Common myeloid progenitor, CD34-positive (primary cell): ENCODE results near the gene TNFRSF25.

Source experiments
- CTCF ChIA-PET: fragments of 350-600 bp; sonication (Branson Sonifier 250); formaldehyde crosslinking; loops from one replicate; lab custom pipeline; 2021; ENCODE audit warnings: antibody characterized with exemption; lab: Charles Lee
- POLR2A ChIA-PET: fragments of 350-600 bp; sonication (Branson Sonifier 250); formaldehyde crosslinking; loops from one replicate; lab custom pipeline; 2021; ENCODE audit warnings: antibody characterized with exemption; lab: Charles Lee
- DNase-seq, 3 donors: peaks; one replicate each; pipeline versions ENCODE4 v3.0.0 to v3.0.0-alpha.2; 2013
- H3K27ac ChIP-seq, 2 experiments: 1 replicate in 1 of 2; 2 replicates in 1 of 2; pipeline ENCODE4 v1.7.0; 2013; ENCODE audit warnings: inconsistent platforms in 2 of 2, low read length in 2 of 2, mild to moderate bottlenecking in 2 of 2, low read depth in 1 of 2, moderate library complexity in 1 of 2; ENCODE audit not compliant: severe bottlenecking in 2 of 2, insufficient read depth in 1 of 2, poor library complexity in 1 of 2
- H3K27me3 ChIP-seq, 5 experiments: replicated peaks in 2 of 5; 1 replicate in 3 of 5; 2 replicates in 2 of 5; pipeline versions ENCODE4 v1.6.1 to v1.7.0; 2013; ENCODE audit warnings: low read length in 4 of 5, mild to moderate bottlenecking in 2 of 5, moderate library complexity in 2 of 5, inconsistent platforms in 1 of 5; ENCODE audit not compliant: insufficient read depth in 5 of 5, control insufficient read depth in 4 of 5
- H3K36me3 ChIP-seq, 4 experiments: 1 replicate in 2 of 4; 2 replicates in 2 of 4; pipeline versions ENCODE4 v1.6.1 to v1.7.0; 2013; ENCODE audit warnings: low read length in 3 of 4, control low read depth in 1 of 4, mild to moderate bottlenecking in 1 of 4; ENCODE audit not compliant: control insufficient read depth in 4 of 4, insufficient read depth in 4 of 4
- H3K4me1 ChIP-seq, 4 experiments: 1 replicate in 3 of 4; 2 replicates in 1 of 4; pipeline versions ENCODE4 v1.6.1 to v1.7.1; 2013; ENCODE audit warnings: low read length in 3 of 4, mild to moderate bottlenecking in 3 of 4, control low read depth in 1 of 4, inconsistent platforms in 1 of 4, moderate library complexity in 1 of 4; ENCODE audit not compliant: control insufficient read depth in 4 of 4, insufficient read depth in 4 of 4; ENCODE audit errors: control extremely low read depth in 1 of 4
- H3K4me3 ChIP-seq, 7 experiments: 1 replicate in 4 of 7; 2 replicates in 3 of 7; pipeline versions ENCODE4 v1.5.1 to v1.7.0; 2013; ENCODE audit warnings: mild to moderate bottlenecking in 7 of 7, low read length in 6 of 7, moderate library complexity in 6 of 7, inconsistent platforms in 2 of 7, low read depth in 2 of 7, control low read depth in 1 of 7; ENCODE audit not compliant: insufficient read depth in 4 of 7, control insufficient read depth in 1 of 7; ENCODE audit errors: extremely low read depth in 1 of 7
- H3K9me3 ChIP-seq, 5 experiments: 1 replicate in 4 of 5; 2 replicates in 1 of 5; pipeline versions ENCODE4 v1.6.1 to v1.7.1; 2013; ENCODE audit warnings: low read length in 4 of 5, mild to moderate bottlenecking in 2 of 5, inconsistent platforms in 1 of 5, low read depth in 1 of 5, moderate library complexity in 1 of 5; ENCODE audit not compliant: control insufficient read depth in 4 of 5, insufficient read depth in 2 of 5; ENCODE audit errors: control extremely low read depth in 1 of 5
- WGBS: methylation state at CpG from one replicate; pipeline ENCODE4 v1.1.5; 2013; ENCODE audit not compliant: insufficient coverage; 5-methylcytosine and 5-hydroxymethylcytosine counted together

TNFRSF25 gene

DNA sequence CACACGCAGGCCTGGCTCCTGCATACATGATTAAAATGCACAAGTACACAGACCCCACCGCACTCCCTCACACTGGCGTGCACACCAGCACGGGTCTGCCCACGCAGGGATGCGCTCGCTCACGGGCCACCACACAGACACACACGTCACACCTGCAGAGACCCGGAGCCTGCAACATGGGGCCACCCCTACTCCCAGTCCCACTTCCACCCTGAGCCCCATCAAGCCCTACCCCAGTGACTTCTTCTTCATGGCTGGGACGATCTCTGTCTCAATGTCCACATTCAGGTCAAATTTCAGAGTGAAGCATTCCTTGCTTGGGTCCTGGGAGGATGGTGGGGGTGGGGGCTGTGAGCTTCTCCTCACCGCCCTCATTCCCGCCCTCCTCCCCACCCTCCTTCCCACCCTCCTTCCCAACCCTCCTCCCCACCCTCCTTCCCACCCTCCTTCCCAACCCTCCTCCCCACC, 8.9 kb upstream of the TNFRSF25 start:
- Histone ChIP-seq H3K9me3 (no peaks in the 10 kb centered on the region), H3K4me3 (no peak overlapping the region), H3K27ac (no peak overlapping the region), H3K27me3 (peaks cover 0 to 4% (median 0%) of the 10 kb centered on the region in 5 experiments), H3K4me1 (no peaks in the 10 kb centered on the region), H3K36me3 (no peaks in the 10 kb centered on the region)
- POLR2A ChIA-PET = no interaction called here
- DNase-seq = no peak
- CTCF ChIA-PET = no interaction called here
- 88% methylated on average over 10 of the region's 13 CpGs for WGBS

DNA sequence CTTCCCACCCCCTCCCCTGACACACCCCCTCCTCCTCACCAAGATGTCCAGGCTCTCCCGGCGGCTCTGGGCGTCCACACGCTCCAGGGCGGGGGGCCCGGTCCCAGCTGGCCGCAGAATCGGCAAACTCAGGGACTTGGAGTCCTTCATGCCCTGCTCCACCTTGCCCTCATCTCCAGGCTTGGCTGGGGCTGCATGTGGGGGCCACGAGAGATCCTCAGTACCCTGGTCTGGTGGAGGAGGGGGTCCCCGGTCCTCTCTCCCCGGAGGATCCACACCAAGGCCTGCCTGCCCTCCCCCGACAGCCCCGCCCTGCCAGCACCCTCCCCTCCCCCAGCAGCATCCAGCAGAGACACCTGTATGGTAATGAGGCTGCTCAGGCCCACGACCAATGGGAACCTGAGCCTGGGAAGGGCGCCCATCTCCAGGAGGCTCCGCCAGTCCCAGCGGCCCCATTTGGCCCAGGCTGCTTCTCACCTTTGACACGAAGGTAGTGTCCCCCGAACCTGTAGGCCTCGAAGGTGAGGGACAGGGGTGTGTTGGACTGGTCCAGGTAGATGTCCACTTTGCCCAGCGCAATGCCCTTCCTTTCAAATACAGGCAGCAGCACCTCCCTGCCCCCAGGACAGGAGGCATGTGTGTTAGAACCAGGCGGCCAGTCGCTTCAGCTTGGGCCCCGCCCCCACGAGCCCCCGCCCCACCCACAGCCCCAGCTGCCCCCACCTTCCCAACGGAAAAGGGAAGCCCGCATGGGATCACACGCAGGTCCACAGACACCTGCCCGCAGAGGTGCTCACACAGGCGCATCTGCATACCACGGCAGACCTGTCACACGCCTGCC, 8.2 kb upstream of the TNFRSF25 start:
- CTCF ChIA-PET = interaction anchor here (1.1 to 2.7 kb wide), 2 partner anchors 12 to 29 kb away, joined by 3 to 7 read pairs; no protein-coding TSS in a partner anchor
- peaks cover 0 to 4% (median 0%) of the 10 kb centered on the region in 5 experiments for H3K27me3 ChIP-seq
- H3K27ac ChIP-seq = no peak overlapping the region
- no peaks in the 10 kb centered on the region for H3K9me3 ChIP-seq
- no peaks in the 10 kb centered on the region for H3K4me1 ChIP-seq
- no peaks in the 10 kb centered on the region for H3K36me3 ChIP-seq
- POLR2A ChIA-PET = no interaction called here
- H3K4me3 ChIP-seq = no peak overlapping the region
- no peak for DNase-seq
- WGBS = 97% methylated on average over 18 of the region's 33 CpGs

DNA sequence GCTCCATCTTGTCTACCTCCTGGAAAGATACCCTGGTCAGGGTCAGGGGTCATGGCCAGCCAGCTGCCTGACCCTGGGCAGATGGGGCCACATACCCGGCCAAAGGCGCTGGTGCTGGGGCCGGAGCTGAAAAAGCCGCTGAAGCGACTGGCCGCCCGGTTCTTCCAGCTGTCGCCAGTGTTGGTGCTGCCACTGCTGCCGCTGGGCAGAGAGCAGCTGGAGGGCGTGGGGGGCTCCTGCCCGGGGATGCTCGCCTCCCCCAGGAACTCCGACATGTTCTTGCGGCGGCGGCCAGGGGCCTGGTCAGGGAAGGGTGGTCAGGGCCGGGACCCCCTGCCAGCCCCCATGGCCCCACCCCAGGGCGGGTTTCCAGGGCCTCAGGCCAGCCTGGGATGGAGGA, 7.2 kb upstream of the TNFRSF25 start:
- no peak for DNase-seq
- Histone ChIP-seq H3K9me3 (no peaks in the 10 kb centered on the region), H3K36me3 (no peaks in the 10 kb centered on the region), H3K4me3 (no peak overlapping the region), H3K27me3 (peaks cover 0 to 4% (median 0%) of the 10 kb centered on the region in 5 experiments), H3K27ac (no peak overlapping the region), H3K4me1 (no peaks in the 10 kb centered on the region)
- ChIA-PET POLR2A (no interaction called here), CTCF (interaction anchor here (0.7 to 2.7 kb wide), 8 partner anchors 10 to 233 kb away, joined by 3 to 7 read pairs (median 4); no protein-coding TSS in a partner anchor)
- 98% methylated on average over 14 of the region's 18 CpGs for WGBS

DNA sequence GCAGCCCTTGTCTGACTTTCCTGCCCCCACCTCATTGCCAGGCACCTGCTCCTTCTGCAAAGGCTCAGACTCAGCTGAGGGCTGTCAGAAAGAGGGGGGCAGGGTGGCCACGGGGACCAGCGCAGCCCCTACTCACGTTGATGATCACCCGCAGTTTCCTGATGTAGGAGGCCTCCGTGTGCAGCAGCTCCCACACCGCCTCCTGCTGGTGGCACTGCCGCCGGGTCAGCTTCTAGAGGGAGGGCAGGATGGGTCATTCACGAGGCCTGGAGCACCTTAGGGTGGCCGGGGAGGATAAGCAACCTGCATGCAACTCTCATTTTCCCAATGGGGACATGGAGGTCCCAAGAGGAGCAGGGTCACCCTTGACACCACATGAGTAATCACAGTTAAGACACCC, 6.4 kb upstream of the TNFRSF25 start:
- ChIA-PET POLR2A (no interaction called here), CTCF (interaction anchor here (0.7 to 2.7 kb wide), 9 partner anchors 9 to 232 kb away, joined by 3 to 7 read pairs (median 4); no protein-coding TSS in a partner anchor)
- 91% methylated on average over 10 of the region's 10 CpGs for whole genome bisulfite sequencing

GRCh38 chr1:6471970-6472368, 6.0 kb upstream of the TNFRSF25 start:
- POLR2A ChIA-PET = no interaction called here
- CTCF ChIA-PET = interaction anchor here (1.0 to 2.7 kb wide), 6 partner anchors 8 to 67 kb away, joined by 3 to 7 read pairs (median 5); no protein-coding TSS in a partner anchor
- WGBS = 97% methylated on average over 6 of the region's 7 CpGs
- Histone ChIP-seq H3K27ac (no peak overlapping the region), H3K36me3 (no peaks in the 10 kb centered on the region), H3K9me3 (no peaks in the 10 kb centered on the region), H3K4me1 (no peaks in the 10 kb centered on the region), H3K27me3 (peaks cover 0 to 8% (median 0%) of the 10 kb centered on the region in 5 experiments), H3K4me3 (no peak overlapping the region)
- DNase-seq = no peak

More for the DNA sequence above, 6.4 kb upstream of the TNFRSF25 start:
- Histone ChIP-seq H3K27me3 (peaks cover 0 to 4% (median 0%) of the 10 kb centered on the region in 5 experiments), H3K9me3 (no peaks in the 10 kb centered on the region), H3K4me3 (no peak overlapping the region), H3K27ac (no peak overlapping the region), H3K4me1 (no peaks in the 10 kb centered on the region), H3K36me3 (no peaks in the 10 kb centered on the region)
- no peak for DNase-seq

- CTCF ChIA-PET = interaction anchor here (1.0 to 2.0 kb wide), 5 partner anchors 8 to 66 kb away, joined by 3 to 6 read pairs (median 4); no protein-coding TSS in a partner anchor
- Histone ChIP-seq H3K36me3 (no peaks in the 10 kb centered on the region), H3K27ac (no peak overlapping the region), H3K4me1 (no peaks in the 10 kb centered on the region), H3K27me3 (peaks cover 0 to 15% (median 0%) of the 10 kb centered on the region in 5 experiments), H3K4me3 (no peak overlapping the region), H3K9me3 (no peaks in the 10 kb centered on the region)
- POLR2A ChIA-PET = no interaction called here
- no peak for DNase-seq
- 92% methylated on average over 61 of the region's 67 CpGs for WGBS
Observed at GRCh38 chr1:6471086-6471969, 5.4 kb upstream of the TNFRSF25 start.
